ENCODE results near the gene AFM.

Gene AFM

DNA sequence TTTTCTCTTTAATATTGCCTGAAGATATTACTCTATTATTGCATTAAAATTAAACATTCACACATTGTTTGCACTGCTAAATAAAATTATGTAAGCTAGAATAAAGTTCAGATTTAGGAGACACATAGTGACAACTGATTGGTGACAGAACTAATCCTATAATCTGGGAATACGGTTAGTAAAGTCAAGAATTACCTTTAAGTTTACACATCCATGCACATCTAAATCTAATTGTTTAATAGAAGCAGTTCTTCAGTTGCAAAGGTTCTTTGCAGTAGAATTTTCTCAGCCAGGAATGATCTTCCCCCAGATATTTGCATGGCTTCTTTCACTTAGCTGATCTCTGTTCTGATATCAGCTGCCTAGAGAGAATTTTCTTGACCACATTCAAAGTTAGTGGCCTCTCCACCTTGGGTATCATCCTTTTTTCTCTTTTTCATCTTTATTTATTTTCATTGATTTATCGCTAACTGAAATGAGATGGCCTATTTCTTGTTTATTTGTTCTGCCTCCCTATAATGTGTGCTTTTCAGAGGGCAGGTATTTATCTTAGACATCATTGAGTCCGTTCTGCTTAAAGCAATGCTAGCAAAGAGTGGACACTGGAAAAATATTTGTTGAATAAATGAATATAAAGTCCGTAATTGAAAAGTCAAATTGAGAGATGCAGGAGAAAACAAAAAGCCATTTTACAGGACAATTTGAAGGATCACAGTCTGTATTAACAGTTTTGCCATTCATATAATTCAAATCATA lies 32.9 kb upstream of the AFM start:
- in situ Hi-C loops (cut with MboI; ENCODE audit: low sequenced_read_pairs) = no loop called here

DNA sequence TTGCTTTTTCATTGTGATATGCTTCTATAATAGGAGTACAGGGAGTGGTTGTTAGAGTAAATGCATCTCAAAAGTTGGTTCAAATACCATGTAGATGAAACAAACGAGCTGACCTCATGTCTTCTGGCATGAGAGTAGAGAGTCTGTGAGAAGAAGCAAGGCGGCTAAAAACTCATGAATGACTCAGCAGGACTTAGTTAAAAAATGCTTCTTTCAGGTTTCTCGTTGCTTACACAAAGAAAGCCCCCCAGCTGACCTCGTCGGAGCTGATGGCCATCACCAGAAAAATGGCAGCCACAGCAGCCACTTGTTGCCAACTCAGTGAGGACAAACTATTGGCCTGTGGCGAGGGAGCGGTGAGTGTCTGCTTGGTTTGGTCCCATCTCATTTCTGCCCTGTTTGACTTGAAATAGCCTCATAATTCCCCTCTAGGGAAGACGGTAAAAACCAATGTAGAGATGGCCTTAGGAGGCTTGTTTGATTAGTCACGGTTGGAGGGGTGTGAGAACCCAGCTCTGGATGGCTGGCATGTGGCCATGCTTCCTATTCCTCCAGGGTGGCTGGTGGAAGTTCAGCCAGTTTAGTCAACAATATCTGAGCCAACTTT lies 31.0 kb upstream of the AFM start:
- in situ Hi-C loops (cut with MboI; ENCODE audit: low sequenced_read_pairs) = no loop called here

DNA sequence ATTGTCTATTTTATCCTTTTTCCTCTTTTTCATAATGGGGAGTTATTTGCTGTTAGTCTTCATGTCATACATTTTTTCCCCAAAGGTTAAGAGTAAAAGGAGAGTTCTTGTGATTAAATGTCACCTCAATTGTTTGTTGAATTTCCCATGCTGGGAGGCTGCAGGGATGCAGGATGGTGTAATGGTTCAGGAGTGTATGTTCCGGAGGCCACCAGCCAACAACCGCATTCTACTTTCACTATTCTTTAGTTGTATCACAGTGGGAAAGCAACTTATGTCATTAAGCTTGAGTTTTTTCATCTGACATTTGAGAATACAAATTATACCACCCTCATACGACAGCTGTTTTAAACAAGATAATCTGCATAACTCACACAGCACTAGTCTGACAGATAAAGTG lies 30.1 kb upstream of the AFM start:
- in situ Hi-C loops (cut with MboI; ENCODE audit: low sequenced_read_pairs) = no loop called here

DNA sequence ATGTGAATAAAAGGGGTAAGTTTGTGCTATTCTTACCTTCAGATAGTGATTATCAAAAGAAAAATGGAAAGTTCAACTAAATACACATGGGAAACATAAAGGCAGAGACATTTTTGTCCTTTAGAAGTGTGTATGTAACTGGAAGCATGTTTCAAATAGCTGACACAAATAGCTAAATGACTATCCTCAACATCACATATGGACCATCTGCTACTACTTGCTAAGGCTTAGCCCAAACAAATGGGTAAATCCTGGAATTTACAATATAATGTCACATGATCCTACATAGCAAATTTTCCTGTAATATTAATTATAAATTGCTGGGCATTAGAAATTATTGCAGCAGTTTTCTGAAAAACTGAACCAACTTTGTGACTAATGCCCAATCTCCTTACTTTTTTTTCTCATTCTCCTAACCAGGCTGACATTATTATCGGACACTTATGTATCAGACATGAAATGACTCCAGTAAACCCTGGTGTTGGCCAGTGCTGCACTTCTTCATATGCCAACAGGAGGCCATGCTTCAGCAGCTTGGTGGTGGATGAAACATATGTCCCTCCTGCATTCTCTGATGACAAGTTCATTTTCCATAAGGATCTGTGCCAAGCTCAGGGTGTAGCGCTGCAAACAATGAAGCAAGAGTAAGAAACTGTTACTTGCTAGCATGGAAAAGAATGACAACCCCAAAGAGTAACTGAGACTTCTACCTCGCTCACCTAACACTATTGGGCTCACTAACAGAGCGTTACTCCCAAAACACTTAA lies 29.4 kb upstream of the AFM start:
- in situ Hi-C loops (cut with MboI; ENCODE audit: low sequenced_read_pairs) = no loop called here

DNA sequence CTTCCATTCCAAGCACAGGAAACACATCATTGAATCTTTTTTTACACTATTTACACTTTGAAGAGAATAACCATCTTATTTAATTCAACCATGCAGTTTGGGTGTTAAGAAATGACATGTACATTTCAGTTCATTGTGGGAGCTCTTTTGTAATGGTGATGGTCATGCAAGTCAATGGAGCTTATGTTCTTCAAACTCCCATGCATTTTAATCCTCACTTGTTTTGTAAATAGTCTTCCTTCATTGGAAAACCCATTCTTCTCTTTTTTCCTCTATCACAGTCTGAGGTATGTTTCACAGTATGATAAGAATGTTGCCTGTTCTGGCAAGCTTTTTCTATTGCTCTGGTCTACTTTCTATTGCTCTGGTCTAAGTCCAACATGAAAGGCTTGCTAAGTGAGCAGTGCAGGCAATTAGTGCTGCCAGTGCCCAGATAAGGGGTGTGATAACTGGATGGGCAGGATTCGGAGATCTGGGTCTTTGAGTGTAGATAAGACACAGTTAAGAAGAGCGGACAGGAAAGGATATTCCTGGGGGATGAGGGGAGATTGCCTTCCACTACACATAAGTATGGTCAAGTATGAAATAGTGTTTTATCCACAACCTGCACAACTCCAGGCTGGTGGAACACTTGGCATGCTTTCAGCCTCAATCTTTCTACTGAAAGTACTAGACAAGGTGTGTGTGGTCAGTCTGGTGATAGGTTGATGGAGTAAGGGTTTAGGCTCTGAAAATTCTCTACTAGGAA lies 28.4 kb upstream of the AFM start:
- in situ Hi-C loops (cut with MboI; ENCODE audit: low sequenced_read_pairs) = no loop called here

DNA sequence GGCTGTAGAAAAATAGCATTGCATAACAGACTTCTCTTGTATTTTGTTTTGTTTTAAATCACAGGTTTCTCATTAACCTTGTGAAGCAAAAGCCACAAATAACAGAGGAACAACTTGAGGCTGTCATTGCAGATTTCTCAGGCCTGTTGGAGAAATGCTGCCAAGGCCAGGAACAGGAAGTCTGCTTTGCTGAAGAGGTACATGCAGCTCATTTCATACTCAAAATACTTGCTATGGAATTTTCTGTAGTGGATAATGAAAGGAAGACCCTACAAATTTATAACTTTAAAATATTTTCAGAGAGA lies 27.9 kb upstream of the AFM start:
- in situ Hi-C loops (cut with MboI; ENCODE audit: low sequenced_read_pairs) = no loop called here

DNA sequence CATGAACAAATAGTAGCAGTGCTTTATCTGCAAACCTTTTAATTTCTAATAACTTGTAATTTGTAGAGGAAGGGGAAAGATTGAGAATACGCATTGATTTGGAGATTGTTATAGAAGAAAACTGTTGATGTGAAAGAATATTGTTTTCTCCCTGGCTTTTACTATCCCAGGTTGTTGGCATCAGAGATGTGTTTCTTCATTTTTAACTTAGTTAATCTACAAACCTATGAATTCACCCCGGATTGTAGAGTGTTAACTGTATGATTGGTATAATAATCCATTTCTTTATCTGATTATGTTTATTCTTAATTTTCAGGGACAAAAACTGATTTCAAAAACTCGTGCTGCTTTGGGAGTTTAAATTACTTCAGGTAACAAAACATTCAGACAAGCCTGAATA lies 26.6 kb upstream of the AFM start:
- in situ Hi-C loops (cut with MboI; ENCODE audit: low sequenced_read_pairs) = no loop called here

DNA sequence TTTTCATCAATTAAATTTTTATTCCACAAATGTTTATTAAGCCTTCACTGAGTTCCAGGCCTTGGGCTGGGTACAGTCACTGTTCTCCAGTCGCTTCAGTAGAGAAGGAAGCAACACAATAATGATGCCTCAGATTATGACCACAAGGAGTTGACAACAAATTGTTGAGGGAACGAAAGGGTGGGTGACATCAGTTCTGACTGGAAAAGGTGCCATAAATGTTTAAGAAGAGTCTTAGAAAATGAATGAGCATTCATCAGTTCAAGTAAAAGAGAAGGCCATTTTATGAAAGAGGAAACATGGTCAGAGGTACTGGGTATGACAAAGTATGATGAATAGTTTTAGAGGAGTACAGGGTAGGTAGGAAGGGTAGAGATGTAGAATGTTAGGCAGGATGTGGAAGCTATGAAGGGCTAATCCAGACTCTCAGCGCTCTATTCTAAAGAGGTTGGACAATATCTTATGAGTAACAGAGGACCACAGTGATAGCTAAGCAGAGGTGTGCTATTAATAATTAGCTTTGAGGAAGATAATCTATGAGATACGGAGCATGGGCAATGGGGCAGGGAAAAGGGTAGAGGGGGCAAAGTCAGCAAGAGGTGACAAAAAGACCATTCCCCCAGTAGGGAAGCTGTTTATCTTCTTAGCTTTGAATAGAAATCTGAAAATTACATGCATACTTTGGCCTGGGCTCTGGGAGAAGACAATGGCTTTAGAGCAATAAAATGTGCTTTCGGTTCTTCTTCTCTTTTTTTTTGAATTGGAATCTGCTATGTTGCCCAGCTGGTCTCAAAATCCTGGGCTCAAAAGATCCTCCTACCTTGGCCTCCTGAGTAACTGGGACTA lies 25.1 kb upstream of the AFM start:
- in situ Hi-C loops (cut with MboI; ENCODE audit: low sequenced_read_pairs) = no loop called here

DNA sequence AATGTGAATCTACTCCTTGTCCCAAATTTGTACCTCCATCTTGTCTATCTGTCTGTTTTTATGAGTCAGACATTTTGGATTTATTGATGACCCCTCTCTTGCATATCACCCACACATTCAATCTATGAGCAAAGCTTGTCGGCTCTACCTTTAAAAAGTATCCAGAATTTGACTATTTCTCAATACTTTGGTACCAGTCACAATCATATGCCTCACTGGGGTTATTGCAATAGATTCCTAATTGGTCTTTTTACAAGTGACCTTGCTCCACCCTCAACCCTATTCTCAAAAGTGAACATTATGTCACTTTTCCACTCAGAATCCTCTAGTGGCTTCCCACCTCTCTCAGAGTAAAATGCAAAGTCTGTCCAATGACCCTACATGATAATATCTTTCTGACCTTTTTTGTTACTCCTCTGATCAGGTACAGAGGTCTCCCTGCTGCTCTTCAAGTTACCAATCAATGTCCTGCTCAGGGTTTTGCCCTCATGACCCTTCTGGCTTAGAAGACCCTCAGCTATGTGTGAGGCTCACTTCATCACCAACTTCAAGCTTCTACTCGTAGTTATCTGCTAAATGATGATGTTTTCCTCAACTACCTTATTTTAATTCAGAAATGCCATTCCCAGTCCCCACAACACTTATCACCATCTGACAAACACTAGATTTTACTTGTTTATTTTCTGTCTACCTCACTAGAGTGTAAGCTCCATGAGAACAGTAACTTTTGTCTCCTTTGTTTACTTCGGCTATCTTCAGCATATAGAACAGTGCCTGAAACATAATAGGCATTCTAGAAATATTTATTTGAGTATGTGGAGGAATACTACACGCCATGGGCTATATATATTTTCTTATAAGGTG lies 23.1 kb upstream of the AFM start:
- in situ Hi-C loops (cut with MboI; ENCODE audit: low sequenced_read_pairs) = no loop called here

DNA sequence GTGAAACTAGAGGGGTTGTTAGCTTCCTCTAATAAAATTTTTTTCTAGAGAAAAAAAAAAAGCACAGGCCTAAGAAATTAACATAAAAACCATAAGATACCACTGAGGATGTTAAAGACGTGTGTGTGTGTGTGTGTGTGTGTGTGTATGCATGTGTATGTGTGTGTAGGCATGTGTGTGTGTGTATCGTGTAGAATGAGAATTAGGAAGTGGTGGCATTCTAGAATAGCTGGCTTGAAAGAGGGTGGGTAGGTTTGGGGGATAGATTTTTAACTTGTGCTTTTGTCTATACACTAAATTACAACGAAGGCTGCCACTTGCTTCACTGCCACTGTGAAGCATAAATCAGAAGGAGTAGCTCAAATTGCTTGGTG lies 22.5 kb upstream of the AFM start:
- in situ Hi-C loops (cut with MboI; ENCODE audit: low sequenced_read_pairs) = no loop called here

DNA sequence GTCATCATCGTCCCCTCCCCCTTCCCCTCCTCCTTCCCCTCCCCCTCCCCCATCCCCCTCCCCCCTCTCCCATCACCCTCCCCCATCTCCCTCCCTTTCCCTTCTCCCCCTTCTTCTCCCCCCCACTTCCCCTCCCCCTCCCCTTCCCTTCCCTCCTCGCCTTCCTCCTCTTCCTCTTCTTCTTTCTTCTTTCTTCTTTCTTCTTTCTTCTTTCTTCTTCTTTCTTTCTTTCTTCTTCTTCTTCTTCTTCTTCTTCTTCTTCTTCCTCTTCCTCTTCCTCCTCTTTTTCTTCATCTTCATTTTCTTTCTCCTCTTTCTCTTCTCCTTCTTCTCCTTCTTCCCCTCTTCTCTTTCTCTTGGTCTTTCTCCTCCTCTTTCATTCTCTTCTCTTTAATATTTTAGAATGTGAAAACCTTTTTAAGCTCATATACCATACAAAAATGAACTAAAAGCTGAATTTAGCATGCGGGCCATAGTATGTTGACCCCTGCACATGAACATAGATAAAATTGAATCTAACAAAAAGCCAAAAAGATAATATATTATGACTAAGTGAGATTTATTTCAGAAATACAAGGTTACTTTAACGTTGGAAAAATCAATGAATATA lies 20.5 kb upstream of the AFM start:
- in situ Hi-C loops (cut with MboI; ENCODE audit: low sequenced_read_pairs) = no loop called here

DNA sequence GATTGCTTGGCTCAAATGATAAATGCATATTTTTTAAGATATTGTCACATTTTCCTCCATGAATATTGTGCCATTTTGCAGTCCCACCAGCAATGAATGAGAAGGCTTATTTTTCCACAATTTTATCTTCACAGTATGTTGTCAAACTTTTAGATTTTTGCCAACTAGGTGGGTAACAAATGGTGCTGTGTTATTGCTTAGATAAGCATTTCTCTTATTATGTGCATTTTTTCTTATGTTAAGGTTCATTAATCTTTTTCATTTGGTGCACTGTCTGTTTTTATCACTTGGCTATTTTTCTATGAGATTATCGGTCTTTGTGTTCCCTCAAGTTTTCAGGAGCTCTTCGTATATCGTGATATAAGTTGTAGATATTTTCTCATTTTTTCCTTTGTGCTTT lies 13.4 kb upstream of the AFM start:
- in situ Hi-C loops (cut with MboI; ENCODE audit: low sequenced_read_pairs) = no loop called here

DNA sequence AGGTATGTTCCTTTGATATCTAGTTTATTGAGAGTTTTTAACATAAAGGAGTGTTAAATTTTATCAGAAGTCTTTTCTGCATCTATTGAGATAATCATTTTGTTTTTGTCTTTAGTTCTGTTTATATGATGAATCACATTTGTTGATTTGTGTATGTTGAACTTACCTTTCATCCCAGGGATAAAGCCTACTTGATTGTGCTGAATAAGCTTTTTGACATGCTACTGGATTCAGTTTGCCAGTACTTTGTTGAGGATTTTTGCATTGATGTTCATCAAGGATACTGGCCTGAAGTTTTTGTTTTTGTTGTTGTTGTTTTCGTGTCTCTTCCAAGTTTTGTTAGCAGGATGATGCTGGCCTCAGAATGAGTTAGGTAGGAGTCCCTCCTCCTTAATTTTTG lies 10.8 kb upstream of the AFM start:
- in situ Hi-C loops (cut with MboI; ENCODE audit: low sequenced_read_pairs) = no loop called here

DNA sequence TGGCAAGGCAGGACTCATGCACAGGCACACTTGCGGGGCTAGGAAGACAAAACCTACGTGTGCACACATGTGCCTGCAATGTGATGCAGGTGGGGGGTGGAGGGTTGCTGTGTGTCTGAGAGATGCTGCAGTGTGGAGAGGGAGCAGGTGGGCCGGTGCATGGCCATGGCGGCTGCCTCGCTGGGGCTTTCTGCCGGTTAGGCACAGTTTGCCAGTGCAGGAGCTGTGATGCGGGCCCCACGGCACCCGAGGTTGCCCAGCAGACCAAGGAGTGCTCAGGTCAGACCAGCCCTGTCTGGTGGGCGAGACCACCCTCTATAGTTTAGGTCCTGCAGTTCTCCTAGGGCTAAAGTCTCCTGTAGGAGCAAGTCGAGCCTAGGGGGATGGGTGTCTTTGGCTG lies 4.4 kb upstream of the AFM start:
- in situ Hi-C loops (cut with MboI; ENCODE audit: low sequenced_read_pairs) = no loop called here

DNA sequence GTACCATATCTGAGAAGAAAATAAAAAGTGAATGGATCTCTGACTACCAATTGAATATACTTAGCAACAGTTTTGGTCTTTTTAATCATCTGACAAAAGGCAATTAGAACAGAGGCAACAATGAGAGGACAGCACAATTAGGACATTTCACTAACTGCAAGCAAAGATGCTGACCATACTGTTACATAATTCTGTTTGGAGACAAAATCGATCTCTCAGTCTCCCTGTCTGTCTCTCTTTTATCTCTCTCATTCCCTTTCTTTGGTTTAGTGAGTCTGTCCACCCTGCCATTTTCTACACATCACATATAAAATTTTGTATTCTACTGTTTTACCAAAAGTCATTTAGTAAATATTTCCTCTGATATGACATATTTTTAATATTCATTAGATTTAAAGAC lies 2.2 kb upstream of the AFM start:
- in situ Hi-C loops (cut with MboI; ENCODE audit: low sequenced_read_pairs) = no loop called here

DNA sequence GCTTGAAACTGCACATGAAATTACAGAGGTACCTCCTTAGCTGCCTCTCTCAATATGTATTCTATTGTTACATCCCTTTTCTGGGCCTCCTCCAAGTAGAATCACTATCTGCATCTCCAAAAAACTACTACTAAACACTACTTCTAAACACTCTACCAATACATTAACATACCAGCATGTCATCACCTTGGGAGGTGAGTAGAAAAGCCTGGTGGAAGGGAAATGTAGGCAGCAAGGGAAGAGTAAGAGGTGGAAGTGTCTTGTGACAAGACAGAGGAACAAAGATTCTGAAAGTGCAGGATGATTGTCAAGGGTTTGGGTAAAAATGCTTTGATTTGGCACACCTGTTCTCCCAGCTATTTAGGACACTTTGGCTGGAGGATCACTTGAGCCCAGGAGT lies 3.5 kb downstream of the AFM start:
- in situ Hi-C loops (cut with MboI; ENCODE audit: low sequenced_read_pairs) = no loop called here

DNA sequence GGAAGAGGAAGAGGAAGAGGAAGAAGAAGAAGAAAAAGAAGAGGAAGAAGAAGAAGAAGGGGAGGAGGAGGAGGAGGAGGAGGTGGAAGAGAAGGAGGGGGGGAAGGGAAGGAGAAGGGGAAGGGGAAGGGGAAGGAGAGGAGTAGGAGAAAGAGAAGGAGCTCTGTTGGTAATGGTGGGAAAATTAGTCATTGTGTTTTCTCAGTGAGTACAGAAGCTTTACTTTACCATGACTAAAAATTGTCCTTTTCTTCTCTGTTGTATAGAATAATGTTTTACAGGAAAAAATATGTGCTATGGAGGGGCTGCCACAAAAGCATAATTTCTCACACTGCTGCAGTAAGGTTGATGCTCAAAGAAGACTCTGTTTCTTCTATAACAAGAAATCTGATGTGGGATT lies 4.1 kb downstream of the AFM start:
- in situ Hi-C loops (cut with MboI; ENCODE audit: low sequenced_read_pairs) = no loop called here

DNA sequence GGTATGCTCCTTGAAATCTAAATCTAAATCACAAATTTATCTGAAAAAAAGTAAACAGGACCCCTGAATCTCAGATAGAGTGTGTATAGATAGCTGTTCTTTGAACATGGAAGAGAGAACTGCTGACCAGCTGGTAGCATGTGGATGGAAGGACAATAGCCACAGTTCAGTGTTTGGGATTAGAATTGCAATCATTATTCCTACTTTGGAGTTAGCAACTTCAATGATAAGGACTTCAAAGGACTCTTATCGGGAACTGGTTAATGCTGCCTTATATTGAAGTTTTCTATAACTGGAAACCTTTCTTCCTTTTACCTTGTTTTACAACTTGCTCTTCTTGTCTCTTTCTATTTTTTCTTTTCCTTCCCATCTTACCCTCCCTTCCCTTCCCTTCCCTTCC lies 5.0 kb downstream of the AFM start:
- in situ Hi-C loops (cut with MboI; ENCODE audit: low sequenced_read_pairs) = no loop called here

DNA sequence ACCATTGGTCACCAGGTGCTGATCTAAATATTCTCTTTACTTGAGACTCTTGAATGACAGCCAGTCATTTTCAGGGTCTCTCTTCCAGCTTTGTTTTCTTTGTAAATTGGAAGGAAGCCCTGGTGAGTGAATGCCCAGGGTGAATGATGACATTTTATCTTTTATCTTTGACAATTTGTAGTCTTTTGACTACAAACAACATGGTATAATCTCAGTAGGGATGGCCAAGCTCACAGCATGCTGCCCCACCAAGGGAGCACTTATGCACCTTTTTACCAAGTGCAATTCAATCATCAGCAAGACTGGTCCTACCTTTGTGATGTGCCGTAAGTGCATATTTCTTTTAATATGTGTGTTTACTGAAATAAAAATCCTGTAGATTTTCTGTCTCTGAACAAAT lies 5.7 kb downstream of the AFM start:
- in situ Hi-C loops (cut with MboI; ENCODE audit: low sequenced_read_pairs) = no loop called here

Data from hTERT RPE-1 (cell line).